MG63 (cell line): ENCODE data around the gene VASP. TPM values are rescaled to one million over a fixed set of nuclear protein-coding genes. Genes with fewer than 3 reads are reported as not detected.
"Not testable (repeated sequence)": the region's sequence is repeated elsewhere in the genome, so short reads cannot be mapped to it uniquely, and the experiment has no call there.

Source experiments
- DNase-seq: peaks from one replicate; pipeline ENCODE4 v3.0.0-alpha.2; 2020
- H3K27me3 ChIP-seq: fragments of 250-450 bp; sonication (Bioruptor Pico); 2 replicates; pipeline ENCODE4 v1.5.1; 2020; ENCODE audit warnings: mild to moderate bottlenecking, moderate library complexity
- H3K36me3 ChIP-seq: fragments of 250-450 bp; sonication (Bioruptor Pico); 2 replicates; pipeline ENCODE4 v1.5.1; 2020; ENCODE audit warnings: mild to moderate bottlenecking, moderate library complexity
- H3K4me3 ChIP-seq: fragments of 250-450 bp; sonication (Bioruptor Pico); 2 replicates; pipeline ENCODE4 v1.5.1; 2020; ENCODE audit warnings: mild to moderate bottlenecking, moderate library complexity
- H3K9me3 ChIP-seq: fragments of 250-450 bp; sonication (Bioruptor Pico); 2 replicates; pipeline ENCODE4 v1.5.1; 2020; ENCODE audit warnings: mild to moderate bottlenecking, moderate library complexity
- total RNA-seq: library from RNA; depleted of rRNA; stranded (reverse); fragments of >200 nt; shearing (Covaris generic); gene quantifications from 2 replicates; pipeline ENCODE4 v1.2.3, GENCODE V29; 2014; ENCODE audit warnings: low replicate concordance

VASP gene
- total RNA-seq, 1 experiment from 2014 or later, result 196 TPM

DNA sequence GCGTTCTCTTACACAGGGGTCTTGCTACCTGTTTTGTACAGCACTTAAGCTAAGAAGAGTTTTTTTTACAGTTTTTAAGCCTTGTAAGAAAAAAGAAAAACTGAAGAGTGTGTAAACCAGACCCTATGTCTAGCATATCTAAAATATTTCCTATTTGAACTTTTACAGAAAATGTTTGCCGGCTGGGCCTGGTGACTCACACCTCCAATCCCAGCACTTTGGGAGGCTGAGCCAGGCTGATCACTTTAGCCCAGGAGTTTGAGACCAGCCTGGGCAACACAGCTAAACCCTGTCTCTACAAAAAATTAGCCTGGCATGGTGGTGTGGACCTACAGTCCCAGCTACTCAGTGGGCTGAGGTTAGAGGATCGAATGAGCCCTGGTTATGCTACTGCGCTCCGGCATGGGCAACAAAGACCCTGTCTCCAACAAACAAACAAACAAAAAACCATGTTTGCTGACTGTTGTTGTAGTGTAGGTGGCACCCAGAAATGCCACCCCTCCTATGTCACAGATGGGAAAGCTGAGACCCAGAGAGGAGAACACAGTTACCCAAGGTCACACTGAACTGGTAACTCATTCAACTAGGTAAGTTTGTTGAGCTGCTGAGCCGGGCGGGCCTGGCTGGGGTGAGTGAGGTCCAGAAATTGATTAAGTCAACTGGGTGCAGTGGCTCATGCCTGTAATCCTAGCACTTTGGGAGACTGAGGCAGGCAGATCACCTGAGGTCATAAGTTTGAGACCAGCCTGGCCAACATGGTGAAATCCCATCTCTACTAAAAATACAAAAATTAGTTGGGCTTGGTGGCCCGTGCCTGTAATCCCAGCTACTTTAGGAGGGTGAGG lies 1.9 kb upstream of the VASP start:
- peaks cover 15% of the 10 kb centered on the region for H3K36me3 ChIP-seq
- H3K27me3 ChIP-seq, result no peaks in the 10 kb centered on the region
- H3K9me3 ChIP-seq, result no peaks in the 10 kb centered on the region
- peak; percentile 54 for DNase-seq
- H3K4me3 ChIP-seq, result no peak overlapping the region

- Histone ChIP-seq H3K36me3 (peaks cover 20% of the 10 kb centered on the region), H3K27me3 (no peaks in the 10 kb centered on the region), H3K9me3 (no peaks in the 10 kb centered on the region), H3K4me3 (peak overlapping the region; percentile 71)
- no peak for DNase-seq
Observed at GRCh38 chr19:45505996-45506245, 1.4 kb upstream of the VASP start.

GRCh38 chr19:45506246-45506988 lies 862 bp upstream of the VASP start:
- Histone ChIP-seq H3K9me3 (no peaks in the 10 kb centered on the region), H3K36me3 (peaks cover 25% of the 10 kb centered on the region), H3K27me3 (no peaks in the 10 kb centered on the region), H3K4me3 (peak overlapping the region; percentile 71)
- peak; percentile 97 for DNase-seq

GRCh38 chr19:45507872-45508416 lies 665 bp downstream of the VASP start:
- H3K36me3 ChIP-seq, result peaks cover 30% of the 10 kb centered on the region
- no peaks in the 10 kb centered on the region for H3K27me3 ChIP-seq
- DNase-seq, result peak; percentile 37
- no peaks in the 10 kb centered on the region for H3K9me3 ChIP-seq
- peak overlapping the region; percentile 71 for H3K4me3 ChIP-seq

DNA sequence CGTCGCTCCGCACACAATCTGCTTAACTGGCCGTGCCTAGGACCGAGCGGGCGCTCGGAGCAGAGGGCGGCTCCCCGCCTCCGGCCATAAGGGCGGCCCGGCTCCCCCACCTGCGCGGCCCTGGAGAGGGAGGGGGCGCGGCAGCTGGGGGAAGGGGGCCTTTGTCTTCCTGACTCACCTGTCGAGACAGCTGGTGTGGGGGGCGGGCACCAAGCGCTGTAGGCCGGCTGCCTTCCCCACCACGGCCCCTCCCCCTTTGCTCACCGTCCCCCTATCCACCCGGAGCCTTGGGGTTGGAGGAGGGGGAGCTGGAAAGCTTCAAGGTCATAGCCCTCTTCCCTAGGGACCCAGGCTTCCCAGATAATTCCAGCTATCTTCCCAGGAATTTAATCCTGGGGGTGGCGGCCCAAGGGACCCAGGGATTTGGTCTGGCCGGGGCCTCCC lies 1.2 kb downstream of the VASP start:
- Histone ChIP-seq H3K4me3 (peak overlapping the region; percentile 71), H3K27me3 (no peaks in the 10 kb centered on the region), H3K36me3 (peaks cover 31% of the 10 kb centered on the region), H3K9me3 (no peaks in the 10 kb centered on the region)
- peak; percentile 47 for DNase-seq

- no peaks in the 10 kb centered on the region for H3K9me3 ChIP-seq
- peaks cover 37% of the 10 kb centered on the region for H3K36me3 ChIP-seq
- H3K27me3 ChIP-seq, result no peaks in the 10 kb centered on the region
- H3K4me3 ChIP-seq, result peak overlapping the region; percentile 71
- DNase-seq, result peak; percentile 80
Observed at GRCh38 chr19:45508861-45509691, 1.8 kb downstream of the VASP start.

DNA sequence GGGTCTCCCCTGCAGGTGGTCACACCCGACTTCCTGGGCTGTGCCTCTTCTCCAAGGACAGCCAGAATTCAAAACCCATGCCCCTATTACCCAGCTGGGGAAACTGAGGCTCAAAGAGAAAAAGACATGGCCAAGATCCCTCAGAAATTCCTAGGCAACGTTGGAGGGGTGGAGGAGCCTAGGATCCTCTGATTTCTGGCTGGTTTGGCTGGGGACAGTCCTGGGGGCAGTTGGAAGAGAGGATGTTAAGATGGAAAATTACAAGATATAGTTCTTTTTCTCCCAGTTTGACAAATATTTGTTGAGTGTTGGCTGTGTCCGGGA lies 2.4 kb downstream of the VASP start:
- Histone ChIP-seq H3K27me3 (no peaks in the 10 kb centered on the region), H3K4me3 (peak overlapping the region; percentile 71), H3K36me3 (peaks cover 43% of the 10 kb centered on the region), H3K9me3 (no peaks in the 10 kb centered on the region)
- DNase-seq, result no peak

DNA sequence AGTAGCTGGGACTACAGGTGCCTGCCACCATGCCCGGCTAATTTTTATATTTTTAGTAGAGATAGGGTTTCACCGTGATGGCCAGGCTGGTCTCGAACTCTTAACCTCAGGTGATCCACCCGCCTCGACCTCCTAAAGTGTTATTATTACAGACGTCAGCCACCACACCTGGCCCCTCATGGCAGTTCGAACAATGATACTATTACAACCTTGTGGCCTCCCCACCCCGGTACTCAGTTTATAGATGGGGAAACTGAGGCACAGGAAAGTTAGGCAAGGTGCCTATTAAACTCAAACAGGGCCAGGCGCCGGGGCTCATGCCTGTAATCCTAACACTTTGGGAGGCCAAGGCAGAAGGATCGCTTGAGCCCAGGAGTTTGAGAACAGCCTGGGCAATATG lies 3.1 kb downstream of the VASP start:
- not testable (repeated sequence) for DNase-seq, H3K9me3 ChIP-seq, H3K27me3 ChIP-seq, H3K4me3 ChIP-seq
- H3K36me3 ChIP-seq, result peaks cover 50% of the 10 kb centered on the region

DNA sequence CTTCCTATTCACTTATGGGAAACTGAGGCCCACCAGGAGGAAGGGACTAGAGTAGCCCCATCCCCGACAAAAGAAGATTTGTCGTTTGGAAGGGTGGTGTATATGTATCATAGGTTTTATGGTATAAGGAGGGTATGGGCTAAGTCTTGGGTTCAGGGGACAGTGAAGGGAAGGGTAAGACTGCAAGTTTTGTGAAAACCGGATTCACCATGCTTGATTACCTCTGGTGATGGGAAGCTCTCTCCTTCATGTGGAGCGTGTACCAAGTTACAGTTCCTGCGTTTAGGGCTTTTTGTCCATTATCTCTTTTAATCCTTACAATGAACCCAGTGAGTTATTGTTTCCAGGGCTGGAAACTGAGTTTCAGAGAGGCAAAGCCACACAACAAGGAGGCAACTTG lies 3.8 kb downstream of the VASP start:
- Histone ChIP-seq H3K4me3 (no peak overlapping the region), H3K27me3 (no peaks in the 10 kb centered on the region), H3K36me3 (peaks cover 57% of the 10 kb centered on the region), H3K9me3 (no peaks in the 10 kb centered on the region)
- no peak for DNase-seq

GRCh38 chr19:45512881-45513483 lies 5.7 kb downstream of the VASP start:
- Histone ChIP-seq H3K27me3 (no peaks in the 10 kb centered on the region), H3K36me3 (peaks cover 70% of the 10 kb centered on the region), H3K4me3 (no peak overlapping the region), H3K9me3 (no peaks in the 10 kb centered on the region)
- no peak for DNase-seq

- DNase-seq, result no peak
- Histone ChIP-seq H3K9me3 (no peaks in the 10 kb centered on the region), H3K27me3 (no peaks in the 10 kb centered on the region), H3K4me3 (no peak overlapping the region), H3K36me3 (peaks cover 77% of the 10 kb centered on the region)
Observed at GRCh38 chr19:45514376-45515051, 7.2 kb downstream of the VASP start.

DNA sequence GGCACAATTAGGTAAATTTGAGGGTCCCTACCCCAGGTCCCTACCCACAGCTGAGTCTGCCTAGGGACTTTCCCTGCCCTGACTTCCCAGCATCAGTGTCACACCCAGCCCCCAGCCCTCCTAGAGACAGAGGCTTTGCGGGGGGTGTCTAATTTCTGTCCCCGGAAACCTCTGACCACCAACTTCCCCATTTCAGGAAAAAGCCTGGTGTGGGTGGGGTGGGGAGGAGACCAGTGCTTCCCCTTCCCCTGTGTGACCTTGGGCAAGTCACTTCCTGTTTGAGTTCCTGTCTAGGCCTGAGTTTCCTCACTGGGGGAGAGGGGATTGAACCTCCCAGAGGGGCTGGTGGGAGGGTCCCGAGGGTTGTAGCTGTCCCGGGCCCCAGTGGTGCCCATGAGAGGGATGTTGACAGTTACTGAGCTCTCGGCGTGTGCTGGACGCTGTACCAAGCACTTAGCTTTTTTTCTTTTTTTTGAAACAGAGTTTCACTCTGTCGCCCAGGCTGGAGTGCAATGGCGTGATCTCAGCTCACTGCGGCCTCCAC lies 7.9 kb downstream of the VASP start:
- no peak overlapping the region for H3K4me3 ChIP-seq
- DNase-seq, result no peak
- H3K36me3 ChIP-seq, result peaks cover 76% of the 10 kb centered on the region
- no peaks in the 10 kb centered on the region for H3K27me3 ChIP-seq
- H3K9me3 ChIP-seq, result no peaks in the 10 kb centered on the region

DNA sequence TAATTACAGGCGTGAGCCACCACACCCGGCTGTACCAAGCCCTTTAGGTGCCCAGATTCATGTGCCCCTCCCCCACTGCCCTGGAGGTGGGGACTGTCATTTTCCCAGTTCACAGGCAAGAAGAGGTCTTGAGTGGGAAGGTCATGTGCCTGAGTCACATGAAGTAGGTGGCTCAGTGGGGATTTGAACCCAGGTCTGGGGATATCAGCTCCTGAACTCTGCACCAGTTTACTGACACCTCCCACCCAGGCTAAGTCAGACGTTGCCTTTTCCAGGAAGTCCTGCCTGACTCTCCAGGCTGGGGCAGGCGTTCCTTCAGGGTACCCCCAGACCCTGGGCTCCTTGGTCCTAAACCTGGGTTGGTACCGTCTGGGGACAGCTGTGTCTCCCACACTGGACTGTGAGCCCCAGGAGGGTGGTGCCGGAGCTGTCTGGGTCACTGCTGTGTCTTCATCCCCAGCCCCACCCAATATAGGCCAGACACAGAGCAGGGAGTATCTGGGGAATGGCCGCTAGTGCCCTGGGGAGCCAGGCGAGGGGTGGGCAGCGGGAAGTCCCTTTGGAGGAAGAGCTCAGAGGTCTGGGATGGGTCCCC lies 8.6 kb downstream of the VASP start:
- peaks cover 72% of the 10 kb centered on the region for H3K36me3 ChIP-seq

DNA sequence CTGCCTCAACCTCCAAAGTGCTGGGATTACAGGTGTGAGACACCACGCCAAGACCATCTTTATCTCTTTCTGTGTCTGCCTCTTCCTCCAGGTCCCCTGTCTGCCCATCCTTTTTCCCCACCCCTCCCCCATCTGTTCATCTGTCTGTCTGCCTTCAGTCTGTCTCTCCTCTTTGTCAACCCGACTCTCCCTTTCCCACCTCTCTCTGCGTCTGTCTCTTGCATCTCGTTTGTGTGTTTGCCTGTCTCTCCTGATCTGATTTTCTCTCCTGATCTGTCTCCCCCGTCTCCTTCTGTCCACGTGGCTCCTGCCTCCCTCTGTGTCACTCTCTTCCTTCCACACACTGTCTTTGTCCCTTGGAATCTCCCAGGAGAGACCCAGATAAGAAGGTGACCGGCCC lies 10.0 kb downstream of the VASP start:
- no peaks in the 10 kb centered on the region for H3K9me3 ChIP-seq
- H3K27me3 ChIP-seq, result no peaks in the 10 kb centered on the region
- H3K4me3 ChIP-seq, result no peak overlapping the region
- DNase-seq, result no peak
- peaks cover 69% of the 10 kb centered on the region for H3K36me3 ChIP-seq

More for the DNA sequence above, 8.6 kb downstream of the VASP start:
- no peak overlapping the region for H3K4me3 ChIP-seq
- no peaks in the 10 kb centered on the region for H3K9me3 ChIP-seq
- H3K27me3 ChIP-seq, result no peaks in the 10 kb centered on the region
- DNase-seq, result no peak

- Histone ChIP-seq H3K4me3 (no peak overlapping the region), H3K9me3 (no peaks in the 10 kb centered on the region), H3K27me3 (no peaks in the 10 kb centered on the region), H3K36me3 (peaks cover 73% of the 10 kb centered on the region)
- DNase-seq, result no peak
Observed at GRCh38 chr19:45517641-45518468, 10.6 kb downstream of the VASP start.
